ENCODE results near the gene TMF1. TPM values are rescaled to one million over a fixed set of nuclear protein-coding genes. Genes with fewer than 3 reads are reported as not detected.
A peak's percentile ranks its signal among the peaks of the same experiment; 100 is the strongest.

Gene TMF1
- total and polyA plus RNA-seq, 9 donors: 12.2 to 36.2 (median 26.4) TPM

DNA sequence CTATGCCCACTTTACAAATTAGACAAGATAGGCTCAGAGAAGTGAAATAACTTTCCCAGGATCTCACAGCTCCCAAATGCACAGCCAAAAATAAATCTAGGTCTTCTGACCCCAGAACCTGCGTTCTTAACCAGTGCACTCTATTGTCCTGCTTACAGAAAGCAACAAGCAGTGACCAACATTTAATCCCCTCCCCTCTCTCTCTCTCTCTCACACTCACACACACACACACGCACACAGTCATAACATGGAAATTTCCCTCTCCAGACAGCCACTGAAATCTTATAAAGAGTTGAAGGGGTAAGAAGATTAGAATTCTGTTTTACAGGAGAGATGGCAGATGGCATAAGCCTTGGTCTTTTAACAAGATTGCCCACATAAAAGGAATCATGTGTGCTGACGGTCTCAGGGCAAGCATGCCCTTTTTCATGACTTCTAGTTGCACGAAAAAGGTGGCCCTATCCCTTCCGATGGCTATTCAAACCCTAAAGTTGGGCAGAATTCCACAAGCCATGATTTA, 68.1 kb downstream of the TMF1 start:
- no peaks in the 10 kb centered on the region for H3K9me3 ChIP-seq (replicated peaks; ENCODE audit: control insufficient read depth, low read depth, low read length)
- H3K27ac ChIP-seq (ENCODE audit: low read length): no peak overlapping the region
- no peak overlapping the region for H3K4me3 ChIP-seq (ENCODE audit: low read length)
- DNase-seq: no peak
- H3K4me1 ChIP-seq (ENCODE audit: control insufficient read depth, insufficient read depth, low read length): no peaks in the 10 kb centered on the region
- peaks cover 46% of the 10 kb centered on the region for H3K36me3 ChIP-seq (ENCODE audit: control insufficient read depth, insufficient read depth, low read length)
- no peaks in the 10 kb centered on the region for H3K27me3 ChIP-seq (ENCODE audit: control insufficient read depth, insufficient read depth, low read length)
- WGBS (ENCODE audit: insufficient coverage): 64% methylated on average over 2 of the region's 5 CpGs

DNA sequence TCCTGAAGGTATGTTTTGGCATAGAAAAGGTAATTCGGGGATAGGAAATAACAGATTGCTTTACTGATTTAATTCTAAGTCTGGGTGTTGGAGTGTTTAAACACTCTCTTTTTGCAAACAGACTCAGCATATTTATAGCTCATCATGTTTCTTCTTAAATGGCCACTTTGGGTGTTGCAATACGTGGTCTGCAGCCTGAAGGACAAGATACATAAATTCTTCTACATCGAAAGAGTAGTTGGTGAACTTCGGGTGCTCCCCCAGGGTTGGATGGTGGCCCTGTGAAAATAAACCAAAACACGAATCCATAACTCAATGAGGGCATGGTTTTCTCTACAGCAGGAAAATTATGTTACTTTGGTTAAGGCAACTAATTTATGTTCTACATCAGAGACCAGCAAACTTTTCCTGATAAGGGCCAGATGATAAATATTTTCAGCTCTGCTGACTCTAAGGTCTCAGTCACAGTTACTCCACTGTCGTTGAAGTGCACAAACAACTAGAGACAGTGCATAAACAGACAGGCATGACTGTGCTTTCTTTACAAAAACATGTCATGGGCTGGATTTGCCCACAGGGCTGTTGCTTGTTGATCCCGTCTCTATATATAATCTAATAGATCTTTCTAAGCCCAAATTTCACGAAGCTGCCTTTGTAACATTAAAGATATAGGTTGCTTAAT, 74.5 kb downstream of the TMF1 start:
- H3K36me3 ChIP-seq (ENCODE audit: control insufficient read depth, insufficient read depth, low read length): peaks cover 24% of the 10 kb centered on the region
- 82% methylated on average over 3 of the region's 8 CpGs for WGBS (ENCODE audit: insufficient coverage)

DNA sequence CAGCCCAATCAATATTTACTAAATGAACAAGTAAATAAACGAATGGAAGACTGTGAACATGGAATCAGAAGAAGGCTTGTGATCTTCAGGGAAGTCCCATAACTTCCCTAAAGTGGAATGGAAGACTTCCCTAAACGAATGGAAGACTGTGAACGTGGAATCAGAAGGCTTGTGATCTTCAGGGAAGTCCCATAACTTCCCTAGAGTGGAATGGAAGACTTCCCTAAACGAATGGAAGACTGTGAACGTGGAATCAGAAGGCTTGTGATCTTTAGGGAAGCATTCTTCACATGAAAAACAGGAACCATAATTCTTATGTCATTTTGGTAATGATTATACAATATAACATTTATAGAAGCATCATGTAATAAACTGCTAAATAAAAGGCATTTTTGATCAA, 77.4 kb downstream of the TMF1 start:
- H3K27me3 ChIP-seq (ENCODE audit: control insufficient read depth, insufficient read depth, low read length): no peaks in the 10 kb centered on the region
- 33% methylated on average over 1 of the region's 5 CpGs for WGBS (ENCODE audit: insufficient coverage)
- no peak for DNase-seq
- no peaks in the 10 kb centered on the region for H3K9me3 ChIP-seq (replicated peaks; ENCODE audit: control insufficient read depth, low read depth, low read length)
- H3K27ac ChIP-seq (ENCODE audit: low read length): no peak overlapping the region
- H3K36me3 ChIP-seq (ENCODE audit: control insufficient read depth, insufficient read depth, low read length): peaks cover 10% of the 10 kb centered on the region
- H3K4me1 ChIP-seq (ENCODE audit: control insufficient read depth, insufficient read depth, low read length): no peaks in the 10 kb centered on the region
- no peak overlapping the region for H3K4me3 ChIP-seq (ENCODE audit: low read length)

More for the DNA sequence above, 74.5 kb downstream of the TMF1 start:
- no peak for DNase-seq
- Histone ChIP-seq H3K4me1 (ENCODE audit: control insufficient read depth, insufficient read depth, low read length) (no peaks in the 10 kb centered on the region), H3K27ac (ENCODE audit: low read length) (no peak overlapping the region), H3K27me3 (ENCODE audit: control insufficient read depth, insufficient read depth, low read length) (no peaks in the 10 kb centered on the region), H3K9me3 (replicated peaks; ENCODE audit: control insufficient read depth, low read depth, low read length) (no peaks in the 10 kb centered on the region), H3K4me3 (ENCODE audit: low read length) (no peak overlapping the region)

- Histone ChIP-seq H3K27me3 (ENCODE audit: control insufficient read depth, insufficient read depth, low read length) (no peaks in the 10 kb centered on the region), H3K27ac (ENCODE audit: low read length) (no peak overlapping the region), H3K4me1 (ENCODE audit: control insufficient read depth, insufficient read depth, low read length) (no peaks in the 10 kb centered on the region), H3K4me3 (ENCODE audit: low read length) (no peak overlapping the region), H3K9me3 (replicated peaks; ENCODE audit: control insufficient read depth, low read depth, low read length) (no peaks in the 10 kb centered on the region), H3K36me3 (ENCODE audit: control insufficient read depth, insufficient read depth, low read length) (peaks cover 6% of the 10 kb centered on the region)
- no peak for DNase-seq
- 71% methylated on average over 7 of the region's 7 CpGs for WGBS (ENCODE audit: insufficient coverage)
These were observed 78.5 kb downstream of the TMF1 start for GRCh38 chr3:68973639-68974038.

GRCh38 chr3:68972358-68972979, 79.7 kb downstream of the TMF1 start:
- 34% methylated on average over 5 of the region's 11 CpGs for WGBS (ENCODE audit: insufficient coverage)
- H3K4me1 ChIP-seq (ENCODE audit: control insufficient read depth, insufficient read depth, low read length): no peaks in the 10 kb centered on the region
- no peak overlapping the region for H3K4me3 ChIP-seq (ENCODE audit: low read length)
- H3K36me3 ChIP-seq (ENCODE audit: control insufficient read depth, insufficient read depth, low read length): peaks cover 3% of the 10 kb centered on the region
- peak; percentile 52 for DNase-seq
- H3K9me3 ChIP-seq (replicated peaks; ENCODE audit: control insufficient read depth, low read depth, low read length): no peaks in the 10 kb centered on the region
- H3K27ac ChIP-seq (ENCODE audit: low read length): no peak overlapping the region
- H3K27me3 ChIP-seq (ENCODE audit: control insufficient read depth, insufficient read depth, low read length): no peaks in the 10 kb centered on the region

Other genes with a start within 250 kb of the TMF1 start
- 1.1 TPM for gene TAFA4, start 119.8 kb downstream of the TMF1 start, total RNA-seq
- gene TAFA4, start 119.8 kb downstream of the TMF1 start, polyA plus RNA-seq (ENCODE audit: insufficient read depth in 1 of 8, insufficient read length in 8 of 8, low replicate concordance in 1 of 8): 1 to 10 TPM in 2 of 8 donors, under 1 TPM in 6; 0.37 to 2.0 (median 0.89) TPM
- 18.2 TPM for gene EOGT, start 38.6 kb downstream of the TMF1 start, total RNA-seq
- gene EOGT, start 38.6 kb downstream of the TMF1 start, polyA plus RNA-seq (ENCODE audit: insufficient read depth in 1 of 8, insufficient read length in 8 of 8, low replicate concordance in 1 of 8): 10 to 100 TPM; 12.9 to 19.9 (median 17.4) TPM
- gene UBA3, start 28.0 kb upstream of the TMF1 start, total RNA-seq: 41.4 TPM
- 10 to 100 TPM; 40.9 to 51.1 (median 42.8) TPM for gene UBA3, start 28.0 kb upstream of the TMF1 start, polyA plus RNA-seq (ENCODE audit: insufficient read depth in 1 of 8, insufficient read length in 8 of 8, low replicate concordance in 1 of 8)
- 92.6 TPM for gene ARL6IP5, start 32.6 kb upstream of the TMF1 start, total RNA-seq
- 100 to 1,000 TPM in 6 of 8 donors, 10 to 100 TPM in 2; 93.0 to 120 (median 106) TPM for gene ARL6IP5, start 32.6 kb upstream of the TMF1 start, polyA plus RNA-seq (ENCODE audit: insufficient read depth in 1 of 8, insufficient read length in 8 of 8, low replicate concordance in 1 of 8)
- gene LMOD3, start 70.3 kb upstream of the TMF1 start, total RNA-seq: 90.3 TPM
- gene LMOD3, start 70.3 kb upstream of the TMF1 start, polyA plus RNA-seq (ENCODE audit: insufficient read depth in 1 of 8, insufficient read length in 8 of 8, low replicate concordance in 1 of 8): 100 to 1,000 TPM; 103 to 160 (median 129) TPM

Data from muscle of leg (tissue), 11 donors.